ENCODE results near the gene GRHPR.
"Not testable (repeated sequence)": the region's sequence is repeated elsewhere in the genome, so short reads cannot be mapped to it uniquely, and the experiment has no call there.

GRHPR gene

DNA sequence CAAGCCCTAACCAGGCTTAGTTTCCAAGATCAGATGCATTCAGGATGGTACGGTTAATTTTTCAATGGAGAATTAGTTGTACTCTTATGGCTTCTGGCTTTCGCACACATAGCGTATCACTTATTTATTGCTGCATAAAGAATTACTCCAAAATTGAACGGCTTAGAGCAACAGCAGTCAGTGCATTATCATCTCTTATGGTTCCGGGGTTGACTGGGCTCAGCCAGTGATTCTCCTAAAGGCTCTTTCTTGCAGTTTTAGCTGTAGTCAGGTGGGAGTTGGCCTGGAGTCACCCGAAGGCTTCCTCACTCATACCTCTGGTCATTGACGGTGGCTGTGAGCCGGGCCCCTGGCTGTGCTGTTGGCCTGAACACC, 595 bp upstream of the GRHPR start:
- no peak for DNase-seq (ENCODE audit: low read depth in 2 of 2)

DNA sequence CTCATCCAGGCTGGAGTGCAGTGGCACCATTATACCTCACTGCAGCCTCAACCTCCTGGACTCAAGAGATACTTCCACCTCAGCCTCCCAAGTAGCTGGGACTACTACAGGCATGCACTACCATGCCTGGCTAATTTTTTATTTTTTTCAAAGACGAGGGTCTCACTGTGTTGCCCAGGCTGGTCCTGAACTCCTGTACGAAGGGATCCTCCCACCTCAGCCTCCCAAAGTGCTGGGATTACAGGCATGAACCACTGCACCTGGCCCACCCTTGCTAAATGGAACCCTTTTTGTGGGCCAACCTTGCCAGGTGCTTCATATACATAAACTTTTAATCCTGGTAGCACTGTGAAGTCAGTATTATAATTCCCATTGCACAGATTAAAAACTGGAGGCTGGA, 1.0 kb downstream of the GRHPR start:
- no peak for DNase-seq (ENCODE audit: low read depth in 2 of 2)

DNA sequence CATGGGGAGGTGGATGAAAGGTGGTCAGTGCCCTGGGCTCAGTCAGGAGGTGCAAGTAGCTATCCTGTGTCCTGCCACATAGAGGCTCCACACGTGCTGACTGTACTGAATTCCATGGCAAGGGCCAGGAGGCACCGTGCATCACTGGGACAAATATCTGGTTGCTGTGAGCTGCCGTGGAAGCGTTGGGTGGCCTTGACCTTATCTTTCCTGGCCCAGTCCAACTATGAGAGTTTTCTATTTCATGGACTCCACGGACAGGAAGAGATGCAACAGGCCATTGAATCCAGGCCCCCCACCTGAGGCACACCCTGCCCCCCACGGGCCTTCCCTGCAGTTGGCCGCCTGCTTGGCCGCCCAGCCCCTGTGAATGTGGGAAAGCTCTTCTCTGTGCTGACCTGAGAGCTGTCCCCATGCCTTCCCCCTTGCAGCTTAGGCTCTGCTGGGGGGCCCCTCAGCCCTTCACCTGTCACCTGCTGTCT, 1.7 kb downstream of the GRHPR start:
- DNase-seq (ENCODE audit: low read depth in 2 of 2), result no peak

DNA sequence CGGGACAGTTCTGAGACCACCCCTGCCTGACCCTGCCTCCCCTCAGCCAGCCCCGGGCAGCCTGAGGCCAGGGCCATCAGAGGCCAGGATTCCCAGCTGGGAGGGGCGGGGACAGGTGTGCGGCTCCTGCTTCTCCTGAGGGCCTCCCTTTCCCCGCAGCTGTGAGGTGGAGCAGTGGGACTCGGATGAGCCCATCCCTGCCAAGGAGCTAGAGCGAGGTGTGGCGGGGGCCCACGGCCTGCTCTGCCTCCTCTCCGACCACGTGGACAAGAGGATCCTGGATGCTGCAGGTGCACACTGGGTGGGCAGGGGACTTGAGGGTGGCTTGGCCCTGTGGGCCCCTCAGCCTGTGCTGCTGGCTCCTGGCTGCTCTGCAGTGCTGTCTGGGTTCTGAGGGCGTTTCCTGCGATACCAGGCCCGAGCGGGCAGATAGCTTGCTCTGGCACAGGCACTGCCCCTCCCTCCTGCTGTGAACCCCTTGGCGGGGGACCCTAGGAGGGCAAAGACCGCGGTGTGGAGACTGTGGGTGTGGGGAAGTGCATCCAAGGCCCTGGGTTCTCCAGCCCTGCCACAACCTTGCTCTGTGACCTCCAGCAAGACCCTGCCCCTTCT, 2.3 kb downstream of the GRHPR start:
- DNase-seq (ENCODE audit: low read depth in 2 of 2), result no peak

DNA sequence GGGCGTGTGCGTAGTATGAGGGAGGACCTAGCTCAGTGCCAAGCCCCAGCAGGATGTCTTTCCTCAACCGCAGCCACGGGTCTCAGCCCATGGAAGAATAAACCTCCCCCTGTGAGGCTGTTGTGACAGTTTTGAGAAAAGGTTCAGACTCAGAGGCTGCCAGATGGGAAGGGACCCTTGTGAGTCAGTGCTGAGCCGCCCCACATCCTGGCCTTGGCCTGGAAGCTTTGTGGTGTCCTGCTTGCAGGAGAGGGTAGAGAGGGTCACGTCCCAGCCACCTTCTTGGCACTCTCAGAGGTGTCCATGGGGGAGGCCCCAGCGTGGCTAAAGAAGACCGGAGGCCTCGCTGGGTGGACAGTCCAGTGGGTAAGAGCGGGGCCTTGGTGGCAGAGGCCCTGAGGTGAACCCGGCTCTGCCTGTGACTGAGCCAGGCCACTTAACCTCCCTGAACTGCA, 2.8 kb downstream of the GRHPR start:
- DNase-seq (ENCODE audit: low read depth in 2 of 2), result no peak

DNA sequence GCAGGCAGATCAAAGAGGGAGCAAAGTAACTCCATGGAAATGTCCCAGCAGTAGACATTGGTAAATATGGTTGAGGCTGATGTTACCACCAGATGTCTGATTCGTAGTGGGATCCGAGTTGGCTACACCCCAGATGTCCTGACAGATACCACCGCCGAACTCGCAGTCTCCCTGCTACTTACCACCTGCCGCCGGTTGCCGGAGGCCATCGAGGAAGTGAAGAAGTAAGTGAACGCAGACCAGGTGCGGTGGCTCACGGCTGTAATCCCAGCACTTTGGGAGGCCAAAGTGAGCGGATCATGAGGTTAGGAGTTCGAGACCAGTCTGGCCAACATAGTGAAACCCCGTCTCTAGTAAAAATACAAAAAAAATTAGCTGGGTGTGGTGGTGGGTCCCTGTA, 3.9 kb downstream of the GRHPR start:
- DNase-seq (ENCODE audit: low read depth in 2 of 2), result not testable (repeated sequence)

DNA sequence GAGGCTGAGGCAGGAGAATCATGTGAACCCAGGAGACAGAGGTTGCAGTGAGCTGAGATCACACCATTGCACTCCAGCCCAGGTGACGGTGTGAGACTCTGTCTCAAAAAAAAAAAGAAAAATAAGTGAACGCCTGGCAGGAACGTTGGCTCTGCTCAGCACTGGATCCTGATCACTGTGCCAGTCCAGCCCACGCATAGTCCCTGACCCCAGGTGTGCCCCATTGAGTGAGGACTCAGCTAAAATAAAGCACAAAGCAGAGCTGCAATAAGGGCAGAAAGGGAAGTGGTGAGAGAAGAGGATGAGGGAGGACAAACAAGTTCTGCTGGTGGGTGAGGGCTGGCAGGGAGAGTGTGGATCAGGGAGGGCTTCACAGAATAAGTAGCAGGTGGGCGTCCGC, 4.3 kb downstream of the GRHPR start:
- DNase-seq (ENCODE audit: low read depth in 2 of 2), result no peak

DNA sequence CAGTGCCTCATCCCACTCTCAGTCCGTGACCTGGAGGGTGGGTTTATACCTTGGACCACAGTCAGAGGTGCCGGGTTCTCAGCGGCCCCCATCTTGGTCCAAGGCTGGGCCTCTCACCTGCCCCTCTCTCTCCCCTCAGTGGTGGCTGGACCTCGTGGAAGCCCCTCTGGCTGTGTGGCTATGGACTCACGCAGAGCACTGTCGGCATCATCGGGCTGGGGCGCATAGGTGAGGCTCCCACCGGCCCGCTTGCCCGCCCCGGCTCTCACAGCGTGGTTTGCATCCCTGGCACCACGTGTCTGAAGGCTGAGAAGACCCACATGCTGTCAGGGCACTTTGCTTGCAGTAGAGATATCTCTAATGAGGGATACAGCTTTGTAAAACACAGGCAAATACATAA, 5.8 kb downstream of the GRHPR start:
- no peak for DNase-seq (ENCODE audit: low read depth in 2 of 2)

DNA sequence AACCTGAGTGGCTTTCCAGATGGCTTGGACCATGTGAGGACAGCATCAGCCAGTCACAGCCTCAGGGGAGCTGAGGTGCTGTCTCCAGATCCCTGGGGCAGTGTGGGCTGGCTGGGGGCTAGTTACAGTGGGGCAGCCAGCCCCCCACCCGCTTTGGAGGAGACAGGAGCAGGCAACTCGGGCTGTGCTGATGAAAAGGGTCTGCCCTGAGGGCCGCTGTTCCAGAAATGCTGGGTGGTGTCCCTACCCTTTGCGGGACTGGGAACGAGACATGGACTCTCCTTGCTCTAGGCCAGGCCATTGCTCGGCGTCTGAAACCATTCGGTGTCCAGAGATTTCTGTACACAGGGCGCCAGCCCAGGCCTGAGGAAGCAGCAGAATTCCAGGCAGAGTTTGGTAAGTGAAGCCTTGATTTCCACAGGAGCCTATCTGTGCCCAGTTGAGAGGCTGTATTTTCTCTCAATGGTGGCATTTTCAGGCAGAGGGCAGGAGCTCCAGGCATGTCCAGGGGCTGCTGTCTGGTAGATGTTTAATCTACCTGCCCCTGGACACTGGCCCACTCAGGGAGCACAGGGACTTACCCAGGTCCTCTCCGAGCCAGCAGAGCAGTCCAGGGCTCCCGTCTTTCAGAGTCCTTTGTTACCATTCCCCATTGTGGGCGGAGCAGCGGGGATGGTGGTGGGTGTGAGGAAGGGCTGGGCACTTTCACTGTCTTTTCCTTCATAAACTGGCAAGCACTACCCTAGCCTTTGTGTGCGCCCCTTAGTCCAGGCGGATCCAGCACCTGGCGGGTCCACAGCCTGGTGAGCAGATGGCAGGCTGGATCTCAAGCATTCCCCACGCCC, 7.2 kb downstream of the GRHPR start:
- DNase-seq (ENCODE audit: low read depth in 2 of 2), result no peak

DNA sequence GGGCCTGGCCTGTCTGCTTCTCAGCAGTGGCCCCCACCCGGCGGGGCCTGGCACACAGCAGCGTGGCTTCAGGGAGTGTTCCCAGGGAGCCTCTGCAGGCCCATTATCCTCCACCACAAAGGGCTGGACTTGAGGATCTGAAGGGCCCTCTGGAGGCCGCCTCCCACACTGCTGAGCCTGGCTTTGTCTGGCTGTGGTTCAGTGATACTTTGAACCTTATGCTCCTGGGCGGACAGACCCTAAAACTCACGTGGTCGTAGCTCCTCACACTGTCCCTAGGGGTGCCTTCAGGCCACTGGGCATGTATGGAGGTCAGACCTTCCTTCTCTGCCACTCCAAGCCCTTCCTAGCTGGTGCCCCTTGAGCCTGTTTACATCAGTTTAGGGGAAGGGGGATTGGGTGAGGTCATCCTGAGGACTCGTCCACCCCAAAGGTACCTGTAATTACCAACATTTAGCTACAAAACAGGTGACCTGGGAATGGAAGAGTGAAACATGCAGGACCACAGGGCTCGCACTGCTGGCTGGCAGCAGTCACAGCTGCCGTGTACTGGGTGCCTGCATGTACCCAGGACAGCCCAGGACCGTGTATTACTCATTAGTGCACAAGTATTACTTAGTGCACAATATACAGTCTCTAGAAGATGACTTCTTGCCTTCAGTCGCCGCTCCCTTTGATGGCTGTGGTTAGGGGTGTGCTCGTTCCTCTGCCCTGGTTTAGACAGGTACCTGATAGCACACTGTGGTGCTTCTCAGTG, 8.5 kb downstream of the GRHPR start:
- no peak for DNase-seq (ENCODE audit: low read depth in 2 of 2)

DNA sequence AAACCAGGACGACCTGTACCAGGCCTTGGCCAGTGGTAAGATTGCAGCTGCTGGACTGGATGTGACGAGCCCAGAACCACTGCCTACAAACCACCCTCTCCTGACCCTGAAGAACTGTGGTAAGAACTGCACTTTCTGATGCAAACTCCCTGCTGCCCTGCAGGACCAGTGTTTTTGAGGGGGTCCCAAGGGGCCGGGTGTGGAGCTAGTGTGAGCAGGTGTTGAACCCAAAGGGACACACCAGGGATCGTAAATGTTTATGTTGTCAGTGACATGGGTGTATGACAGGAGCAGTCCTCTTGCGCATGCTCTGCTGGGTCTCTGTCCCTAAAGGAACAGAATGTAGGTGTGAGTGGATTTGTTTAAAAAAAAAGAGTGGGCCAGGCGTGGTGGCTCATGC, 9.5 kb downstream of the GRHPR start:
- DNase-seq (ENCODE audit: low read depth in 2 of 2), result no peak

DNA sequence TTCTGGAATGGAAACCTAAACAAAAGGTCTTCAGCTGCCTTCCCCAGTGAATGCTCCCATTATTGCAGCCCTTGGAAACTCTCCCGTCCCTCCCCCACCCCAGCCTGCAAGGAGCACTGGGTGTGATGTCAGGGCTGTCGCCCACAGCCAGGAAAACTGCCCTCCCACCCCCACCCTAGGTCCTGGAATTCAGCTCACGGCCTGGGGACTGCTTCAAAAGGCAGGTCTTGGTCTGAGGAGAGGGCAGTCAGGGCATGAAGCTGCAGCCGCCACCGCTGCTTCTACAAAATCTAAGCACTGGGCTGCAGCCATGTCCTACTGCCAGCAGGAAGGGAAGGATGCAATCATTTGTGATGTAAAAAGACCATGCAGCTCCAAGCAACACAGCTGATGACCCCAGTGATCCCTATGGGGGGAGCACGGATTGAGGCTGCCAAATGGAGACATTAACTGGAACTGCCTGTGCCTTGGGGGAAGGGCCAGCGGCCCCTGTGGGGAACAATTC, 11.4 kb downstream of the GRHPR start:
- no peak for DNase-seq (ENCODE audit: low read depth in 2 of 2)

DNA sequence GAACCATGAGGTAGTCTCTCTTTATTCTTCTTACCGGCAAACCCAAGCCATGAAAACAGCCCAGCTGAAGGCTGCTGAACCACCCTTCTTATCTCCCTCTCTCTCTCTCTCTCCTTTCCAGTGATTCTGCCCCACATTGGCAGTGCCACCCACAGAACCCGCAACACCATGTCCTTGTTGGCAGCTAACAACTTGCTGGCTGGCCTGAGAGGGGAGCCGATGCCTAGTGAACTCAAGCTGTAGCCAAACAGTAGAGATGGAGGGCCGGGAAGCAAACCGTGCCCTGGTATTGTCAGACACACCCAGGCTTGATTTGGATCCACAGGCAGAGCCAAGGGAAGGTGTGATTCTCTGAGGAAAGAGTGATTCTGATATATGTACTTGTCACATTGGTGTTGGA, 14.0 kb downstream of the GRHPR start:
- no peak for DNase-seq (ENCODE audit: low read depth in 2 of 2)

DNA sequence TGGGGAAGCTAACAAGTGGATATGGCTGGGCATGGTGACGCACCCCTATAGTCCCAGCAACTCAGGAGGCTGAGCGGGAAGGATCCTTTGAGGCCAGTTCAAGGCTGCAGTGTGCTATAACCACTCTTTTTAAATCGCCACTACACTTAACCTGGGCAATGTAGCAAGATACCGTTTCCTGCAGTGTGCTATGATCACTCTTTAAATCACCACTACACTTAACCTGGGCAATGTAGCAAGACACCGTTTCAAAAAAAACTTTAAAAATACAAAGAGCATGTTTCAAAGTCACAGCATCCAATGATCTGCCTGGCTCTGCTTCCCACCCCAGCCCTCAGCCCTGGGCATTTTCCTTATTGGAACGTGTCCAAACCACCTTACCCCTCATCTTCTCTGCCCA, 14.5 kb downstream of the GRHPR start:
- no peak for DNase-seq (ENCODE audit: low read depth in 2 of 2)

DNA sequence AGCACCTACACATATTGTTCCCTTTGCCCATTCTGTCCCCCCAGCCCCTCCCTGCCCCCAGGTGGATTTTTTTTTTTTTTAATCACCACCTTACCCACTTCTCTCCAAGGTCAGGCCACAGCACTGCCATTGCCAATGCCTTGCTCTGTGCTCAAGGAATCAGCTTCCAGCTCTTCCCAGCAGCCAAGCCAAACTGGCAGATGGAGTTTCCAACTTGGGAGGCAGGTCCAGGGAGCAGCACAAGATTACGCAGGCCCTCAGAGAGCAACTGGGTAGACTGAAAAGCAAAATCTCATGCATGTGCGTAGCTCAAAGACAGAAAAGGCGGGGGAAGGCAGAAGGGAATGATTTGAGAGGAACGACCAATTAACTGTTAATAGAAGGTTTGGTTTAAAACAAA, 15.1 kb downstream of the GRHPR start:
- no peak for DNase-seq (ENCODE audit: low read depth in 2 of 2)

DNA sequence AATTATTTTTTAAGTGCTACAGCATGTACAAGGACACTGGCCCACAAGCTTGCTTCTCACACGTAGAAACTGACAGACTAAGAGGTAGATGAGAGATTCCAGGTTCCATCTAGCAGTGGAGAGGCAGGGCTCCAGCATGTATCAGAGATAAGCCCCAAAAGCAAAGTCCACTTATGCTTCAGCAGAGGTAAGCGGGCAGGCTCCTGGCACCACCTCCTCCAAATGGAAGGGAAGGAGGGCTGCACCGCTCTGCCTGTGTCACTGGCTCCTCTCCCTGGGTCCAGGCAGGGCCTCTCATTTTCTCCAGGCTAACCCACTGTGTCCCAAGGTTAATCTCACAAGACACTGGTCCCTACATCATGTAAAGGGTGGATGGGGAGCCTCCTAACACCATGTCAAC, 15.9 kb downstream of the GRHPR start:
- no peak for DNase-seq (ENCODE audit: low read depth in 2 of 2)

DNA sequence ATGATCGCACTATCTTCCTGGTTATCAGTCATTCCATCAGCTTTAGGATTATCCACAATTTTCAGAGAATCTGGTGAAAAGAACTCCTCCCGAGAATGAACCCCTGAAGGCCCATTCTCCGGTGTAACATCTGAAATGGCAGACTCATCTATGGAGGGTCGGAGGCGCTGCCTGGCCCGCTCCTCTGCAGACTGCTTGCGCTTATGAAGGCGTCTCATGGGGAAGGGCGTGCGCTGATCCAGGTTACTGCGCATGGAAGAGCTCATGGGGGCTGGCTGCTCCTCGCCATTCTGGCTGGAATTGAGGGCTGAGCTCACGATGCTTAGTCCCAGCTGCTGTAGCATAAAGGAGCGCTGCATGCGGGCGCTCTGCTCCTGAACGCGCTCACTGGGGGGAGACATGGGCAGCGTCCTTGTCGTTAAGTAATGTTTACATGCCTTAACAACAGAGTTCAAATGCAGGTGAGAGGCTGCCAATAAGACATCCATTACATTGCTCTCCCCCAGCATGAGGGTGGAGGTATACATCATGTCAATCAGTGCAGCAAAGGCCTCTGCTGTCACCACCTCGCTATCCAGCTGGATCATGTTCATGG, 19.4 kb downstream of the GRHPR start:
- no peak for DNase-seq (ENCODE audit: low read depth in 2 of 2)

DNA sequence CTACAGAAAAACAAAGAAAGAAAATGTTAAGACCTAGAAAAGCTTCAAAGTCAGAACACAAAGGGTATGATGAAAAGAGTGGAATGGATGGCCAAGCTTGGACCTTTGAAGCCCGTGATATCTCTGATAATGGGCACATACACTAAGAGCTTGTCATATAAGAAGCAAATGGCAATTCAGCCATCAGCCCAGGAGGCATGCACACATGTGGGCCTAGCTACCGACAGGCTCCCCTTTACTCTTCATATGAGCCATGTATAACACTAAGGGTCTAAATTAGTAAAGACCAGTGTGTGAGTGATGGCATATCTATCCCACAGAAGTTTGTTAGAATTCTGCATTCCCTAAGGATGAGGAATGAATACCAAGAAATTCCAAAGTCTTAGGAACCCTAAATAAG, 20.1 kb downstream of the GRHPR start:
- DNase-seq (ENCODE audit: low read depth in 2 of 2), result no peak

DNA sequence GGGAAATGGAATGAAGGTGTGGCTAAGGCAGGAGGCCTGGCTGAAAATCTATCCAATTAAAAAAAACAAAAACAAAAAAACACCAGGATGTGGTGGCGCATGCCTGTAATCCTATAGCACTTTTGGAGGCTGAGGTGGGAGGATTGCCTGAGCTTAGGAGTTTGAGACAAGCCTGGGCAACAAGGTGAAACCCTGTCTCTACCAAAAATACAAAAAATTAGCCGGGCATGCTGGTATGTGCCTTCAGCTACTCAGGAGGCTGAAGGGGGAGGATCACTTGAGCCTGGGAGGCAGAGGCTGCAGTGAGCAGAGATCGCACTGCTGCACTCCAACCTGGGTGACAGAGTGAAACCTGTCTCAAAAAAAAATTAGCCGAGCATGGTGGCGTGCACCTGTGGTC, 21.1 kb downstream of the GRHPR start:
- no peak for DNase-seq (ENCODE audit: low read depth in 2 of 2)

DNA sequence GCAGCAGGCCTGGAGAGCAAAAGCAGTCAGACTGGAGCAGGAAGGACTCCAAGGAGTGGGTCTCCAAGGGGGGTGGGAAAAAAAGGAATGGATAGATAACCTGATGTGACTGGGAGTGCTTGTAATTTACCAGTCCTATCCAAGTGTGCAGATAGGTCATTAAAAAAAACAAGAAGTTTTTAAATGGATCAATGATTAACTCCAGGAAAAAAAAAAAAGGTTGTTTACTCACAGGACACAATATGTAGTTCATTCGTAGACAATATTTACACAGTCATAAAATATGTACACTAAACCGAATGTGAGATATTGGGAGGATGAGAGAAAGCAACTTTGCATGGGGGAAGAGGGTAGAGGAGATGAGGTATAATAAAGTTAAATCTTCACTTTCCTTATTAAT, 22.4 kb downstream of the GRHPR start:
- no peak for DNase-seq (ENCODE audit: low read depth in 2 of 2)

DNA sequence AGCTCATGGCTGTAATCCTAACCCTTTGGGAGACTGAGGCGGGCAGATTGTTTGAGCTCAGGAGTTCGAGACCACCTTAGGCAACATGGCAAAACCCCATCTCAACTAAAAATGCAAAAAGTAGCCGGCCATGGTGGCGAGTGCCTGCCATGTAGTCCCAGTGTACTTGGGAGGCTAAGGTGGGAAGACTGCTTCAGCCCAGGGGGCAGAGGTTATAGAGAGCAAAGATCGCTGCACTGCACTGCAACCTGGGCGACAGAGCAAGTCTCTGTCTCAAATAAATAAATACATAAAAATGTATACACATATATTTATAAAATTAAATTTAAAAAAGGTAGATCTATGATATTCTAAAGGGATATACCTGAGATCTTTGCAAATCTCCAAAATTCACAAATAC, 23.3 kb downstream of the GRHPR start:
- no peak for DNase-seq (ENCODE audit: low read depth in 2 of 2)

DNA sequence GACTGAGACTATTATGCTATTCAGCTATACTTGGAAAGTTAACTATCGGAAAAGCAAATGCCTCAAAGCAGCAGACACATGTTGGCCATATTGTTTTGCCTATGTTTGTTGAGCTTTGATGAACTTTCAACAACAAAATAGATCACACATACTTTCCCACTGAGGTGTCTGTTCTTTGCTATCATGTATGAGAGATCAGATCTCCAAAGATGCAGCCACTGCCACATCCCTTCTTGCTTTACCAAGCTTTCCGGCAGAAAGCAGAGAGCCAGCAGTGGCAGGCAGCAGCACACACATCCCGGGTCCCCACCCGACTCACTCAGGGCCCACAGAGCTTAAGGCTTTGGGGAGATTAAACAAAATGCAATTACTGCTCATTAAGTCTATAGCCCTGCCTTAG, 23.9 kb downstream of the GRHPR start:
- no peak for DNase-seq (ENCODE audit: low read depth in 2 of 2)
